ENCODE measurements around the gene TPK1. TPM values are rescaled to one million over a fixed set of nuclear protein-coding genes. Genes with fewer than 3 reads are reported as not detected.

TPK1 gene
- total RNA-seq, 1 experiment from 2014 or later: 3.1 TPM

GRCh38 chr7:144769352-144769751 is 66.5 kb downstream of the TPK1 start:
- Mint-ChIP-seq H3K4me1 (peaks cover 8% of the 10 kb centered on the region in 2 experiments; a peak in 3 of 4 replicates), H3K27ac (no peak overlapping the region), H3K9me3 (no peaks in the 10 kb centered on the region), H3K36me3 (ENCODE audit: insufficient read depth in 1 of 3, low read depth in 3 of 3) (no peaks in the 10 kb centered on the region), H3K4me3 (no peak overlapping the region), H3K27me3 (ENCODE audit: low read depth) (no peaks in the 10 kb centered on the region)
- Histone ChIP-seq H3K4me2 (ENCODE audit: insufficient read depth, insufficient read length, low read length) (no peak overlapping the region), H3K14ac (ENCODE audit: insufficient read depth, low read length) (no peak overlapping the region), H3K56ac (ENCODE audit: insufficient read length, low read depth, low read length) (no peak overlapping the region), H3K4me1 (ENCODE audit: insufficient read depth, low read length) (no peaks in the 10 kb centered on the region), H2BK120ac (ENCODE audit: low read depth, low read length, poor library complexity, severe bottlenecking) (no peak overlapping the region), H3K9ac (ENCODE audit: extremely low read depth, insufficient read length, low read length) (no peak overlapping the region), H3K18ac (ENCODE audit: insufficient read length, low read depth, low read length) (no peak overlapping the region), H3K79me2 (ENCODE audit: insufficient read depth, low read length) (no peaks in the 10 kb centered on the region), H3T11ph (ENCODE audit: low read length) (no peak overlapping the region), H2BK12ac (ENCODE audit: insufficient read length, low read depth, low read length) (no peak overlapping the region), H3K23ac (ENCODE audit: insufficient read length, low read depth, low read length) (no peak overlapping the region), H2BK15ac (ENCODE audit: low read depth, low read length) (no peak overlapping the region), H2BK5ac (ENCODE audit: insufficient read length, low read length) (no peak overlapping the region), H4K20me1 (ENCODE audit: control insufficient read depth, insufficient read depth, insufficient read length) (no peaks in the 10 kb centered on the region), H3K79me1 (ENCODE audit: insufficient read depth, low read depth, low read length, poor library complexity, severe bottlenecking) (no peaks in the 10 kb centered on the region), H3K9me3 (ENCODE audit: control insufficient read depth, low read depth, low read length) (no peaks in the 10 kb centered on the region), H4K8ac (replicated peaks; ENCODE audit: insufficient read length, low read depth, low read length) (no peak overlapping the region), H3K27me3 (ENCODE audit: insufficient read depth, low read length) (no peaks in the 10 kb centered on the region), H3K27ac (ENCODE audit: insufficient read length, low read depth, low read length) (no peak overlapping the region), H3K23me2 (ENCODE audit: insufficient read length, low read depth, low read length, poor library complexity, severe bottlenecking) (no peaks in the 10 kb centered on the region), H3K4ac (ENCODE audit: low read depth, low read length) (no peak overlapping the region), H4K5ac (ENCODE audit: insufficient read length, low read depth, low read length) (no peak overlapping the region), H2BK20ac (ENCODE audit: low read depth, low read length, poor library complexity, severe bottlenecking) (no peak overlapping the region), H2AFZ (ENCODE audit: low read length) (no peak overlapping the region), H4K91ac (ENCODE audit: insufficient read length, low read depth, low read length) (no peak overlapping the region), H2AK5ac (ENCODE audit: insufficient read length, low read length) (no peak overlapping the region)
- DNase-seq: no peak
- TF ChIP-seq, protein P1, sequence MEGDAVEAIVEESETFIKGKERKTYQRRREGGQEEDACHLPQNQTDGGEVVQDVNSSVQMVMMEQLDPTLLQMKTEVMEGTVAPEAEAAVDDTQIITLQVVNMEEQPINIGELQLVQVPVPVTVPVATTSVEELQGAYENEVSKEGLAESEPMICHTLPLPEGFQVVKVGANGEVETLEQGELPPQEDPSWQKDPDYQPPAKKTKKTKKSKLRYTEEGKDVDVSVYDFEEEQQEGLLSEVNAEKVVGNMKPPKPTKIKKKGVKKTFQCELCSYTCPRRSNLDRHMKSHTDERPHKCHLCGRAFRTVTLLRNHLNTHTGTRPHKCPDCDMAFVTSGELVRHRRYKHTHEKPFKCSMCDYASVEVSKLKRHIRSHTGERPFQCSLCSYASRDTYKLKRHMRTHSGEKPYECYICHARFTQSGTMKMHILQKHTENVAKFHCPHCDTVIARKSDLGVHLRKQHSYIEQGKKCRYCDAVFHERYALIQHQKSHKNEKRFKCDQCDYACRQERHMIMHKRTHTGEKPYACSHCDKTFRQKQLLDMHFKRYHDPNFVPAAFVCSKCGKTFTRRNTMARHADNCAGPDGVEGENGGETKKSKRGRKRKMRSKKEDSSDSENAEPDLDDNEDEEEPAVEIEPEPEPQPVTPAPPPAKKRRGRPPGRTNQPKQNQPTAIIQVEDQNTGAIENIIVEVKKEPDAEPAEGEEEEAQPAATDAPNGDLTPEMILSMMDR (conservative IDR thresholded peaks at IDR 0.05): no peak
- WGBS (ENCODE audit: extremely low coverage, insufficient read length, low lambda C conversion rate): no CpG with 5 or more reads among the region's 2 CpGs

All from H9 (cell line).